ENCODE data around the gene MAGI2. TPM values are rescaled to one million over a fixed set of nuclear protein-coding genes. Genes with fewer than 3 reads are reported as not detected.

Gene MAGI2
- total RNA-seq, 1 donor from 2014 or later, result 11.4 TPM

DNA sequence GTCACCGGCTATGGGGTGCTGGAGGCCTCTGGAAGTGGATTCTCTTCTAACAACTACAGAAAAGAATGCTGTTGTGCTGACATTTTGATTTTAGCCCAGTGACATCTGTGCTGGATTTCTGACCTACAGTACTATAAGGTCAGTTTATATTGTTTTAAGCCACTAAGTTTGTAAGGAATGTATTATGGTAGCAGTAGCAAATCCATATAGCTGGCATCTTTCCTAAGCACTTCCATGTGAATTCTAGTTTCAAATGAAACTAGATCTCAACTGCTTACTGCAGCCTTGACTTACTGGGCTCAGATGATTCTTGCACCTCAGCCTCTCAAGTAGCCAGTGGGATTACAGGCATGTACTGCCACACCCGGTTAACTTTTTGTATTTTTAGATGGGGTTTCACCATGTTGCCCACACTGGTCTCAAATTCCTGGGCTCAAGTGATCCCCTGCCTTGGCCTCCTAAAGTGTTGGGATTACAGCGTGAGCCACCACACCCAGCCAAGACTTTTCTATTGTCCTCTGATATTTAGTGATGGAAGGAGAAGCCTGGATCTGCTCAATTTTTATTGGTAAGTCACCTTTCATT lies 1240.9 kb downstream of the MAGI2 start:
- Mint-ChIP-seq H3K27me3 (no peaks in the 10 kb centered on the region), H3K27ac (no peak overlapping the region), H3K36me3 (ENCODE audit: insufficient read depth) (peaks cover 2% of the 10 kb centered on the region), H3K4me1 (ENCODE audit: low read depth) (no peaks in the 10 kb centered on the region), H3K9me3 (ENCODE audit: low read depth) (peaks cover 14% of the 10 kb centered on the region), H3K4me3 (ENCODE audit: low read depth) (no peak overlapping the region)
- TF ChIP-seq, protein P1, sequence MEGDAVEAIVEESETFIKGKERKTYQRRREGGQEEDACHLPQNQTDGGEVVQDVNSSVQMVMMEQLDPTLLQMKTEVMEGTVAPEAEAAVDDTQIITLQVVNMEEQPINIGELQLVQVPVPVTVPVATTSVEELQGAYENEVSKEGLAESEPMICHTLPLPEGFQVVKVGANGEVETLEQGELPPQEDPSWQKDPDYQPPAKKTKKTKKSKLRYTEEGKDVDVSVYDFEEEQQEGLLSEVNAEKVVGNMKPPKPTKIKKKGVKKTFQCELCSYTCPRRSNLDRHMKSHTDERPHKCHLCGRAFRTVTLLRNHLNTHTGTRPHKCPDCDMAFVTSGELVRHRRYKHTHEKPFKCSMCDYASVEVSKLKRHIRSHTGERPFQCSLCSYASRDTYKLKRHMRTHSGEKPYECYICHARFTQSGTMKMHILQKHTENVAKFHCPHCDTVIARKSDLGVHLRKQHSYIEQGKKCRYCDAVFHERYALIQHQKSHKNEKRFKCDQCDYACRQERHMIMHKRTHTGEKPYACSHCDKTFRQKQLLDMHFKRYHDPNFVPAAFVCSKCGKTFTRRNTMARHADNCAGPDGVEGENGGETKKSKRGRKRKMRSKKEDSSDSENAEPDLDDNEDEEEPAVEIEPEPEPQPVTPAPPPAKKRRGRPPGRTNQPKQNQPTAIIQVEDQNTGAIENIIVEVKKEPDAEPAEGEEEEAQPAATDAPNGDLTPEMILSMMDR (IDR thresholded peaks at IDR 0.05; ENCODE audit: unreplicated experiment), result no peak
- DNase-seq (ENCODE audit: low spot score, unreplicated experiment), result no peak

DNA sequence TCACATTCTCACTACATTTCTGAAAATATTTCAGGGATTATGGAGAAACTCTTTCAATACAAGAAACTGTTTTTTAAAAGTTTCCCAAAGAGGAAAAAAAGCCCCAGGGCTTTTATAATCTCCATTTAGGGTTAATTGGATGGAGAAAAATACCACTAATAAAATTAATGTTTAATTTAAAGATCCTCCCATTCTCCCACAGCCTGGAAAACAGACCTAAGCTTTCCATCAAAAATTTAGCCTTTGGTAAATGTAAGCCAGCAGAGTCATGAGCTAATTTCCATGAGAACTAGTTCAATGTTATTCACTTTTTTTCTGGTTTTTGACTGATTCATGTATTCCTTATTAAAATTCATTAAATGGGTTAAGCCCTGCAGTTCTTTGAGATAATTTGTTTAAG lies 1246.2 kb downstream of the MAGI2 start:
- Mint-ChIP-seq H3K4me1 (ENCODE audit: low read depth) (no peaks in the 10 kb centered on the region), H3K27ac (no peak overlapping the region), H3K9me3 (ENCODE audit: low read depth) (peaks cover 14% of the 10 kb centered on the region), H3K27me3 (no peaks in the 10 kb centered on the region), H3K4me3 (ENCODE audit: low read depth) (no peak overlapping the region), H3K36me3 (ENCODE audit: insufficient read depth) (peaks cover 2% of the 10 kb centered on the region)
- TF ChIP-seq, protein P1 (IDR thresholded peaks at IDR 0.05; ENCODE audit: unreplicated experiment), result no peak
- DNase-seq (ENCODE audit: low spot score, unreplicated experiment), result no peak

DNA sequence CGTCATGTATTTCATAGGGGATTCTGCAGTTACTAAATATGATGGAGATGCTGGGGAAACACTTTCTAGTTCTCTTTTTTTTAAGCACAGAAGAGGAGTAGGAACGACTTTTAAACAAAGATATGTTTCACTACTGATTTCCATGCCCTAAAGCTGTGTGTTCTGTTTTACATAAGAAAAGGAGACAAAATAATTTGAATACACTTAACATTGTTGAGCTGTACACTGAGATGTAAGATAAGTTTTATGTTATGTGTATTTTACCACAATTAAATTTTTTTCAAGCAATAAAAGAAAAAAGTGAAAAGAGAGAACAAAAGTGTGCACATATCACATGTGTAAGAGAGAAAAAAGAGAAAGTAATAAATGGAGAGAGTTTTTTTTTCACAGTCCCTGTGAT lies 1246.7 kb downstream of the MAGI2 start:
- Mint-ChIP-seq H3K27ac (no peak overlapping the region), H3K27me3 (no peaks in the 10 kb centered on the region), H3K9me3 (ENCODE audit: low read depth) (peaks cover 14% of the 10 kb centered on the region), H3K4me1 (ENCODE audit: low read depth) (no peaks in the 10 kb centered on the region), H3K36me3 (ENCODE audit: insufficient read depth) (peaks cover 2% of the 10 kb centered on the region), H3K4me3 (ENCODE audit: low read depth) (no peak overlapping the region)
- TF ChIP-seq, protein P1 (IDR thresholded peaks at IDR 0.05; ENCODE audit: unreplicated experiment), result no peak
- DNase-seq (ENCODE audit: low spot score, unreplicated experiment), result no peak

DNA sequence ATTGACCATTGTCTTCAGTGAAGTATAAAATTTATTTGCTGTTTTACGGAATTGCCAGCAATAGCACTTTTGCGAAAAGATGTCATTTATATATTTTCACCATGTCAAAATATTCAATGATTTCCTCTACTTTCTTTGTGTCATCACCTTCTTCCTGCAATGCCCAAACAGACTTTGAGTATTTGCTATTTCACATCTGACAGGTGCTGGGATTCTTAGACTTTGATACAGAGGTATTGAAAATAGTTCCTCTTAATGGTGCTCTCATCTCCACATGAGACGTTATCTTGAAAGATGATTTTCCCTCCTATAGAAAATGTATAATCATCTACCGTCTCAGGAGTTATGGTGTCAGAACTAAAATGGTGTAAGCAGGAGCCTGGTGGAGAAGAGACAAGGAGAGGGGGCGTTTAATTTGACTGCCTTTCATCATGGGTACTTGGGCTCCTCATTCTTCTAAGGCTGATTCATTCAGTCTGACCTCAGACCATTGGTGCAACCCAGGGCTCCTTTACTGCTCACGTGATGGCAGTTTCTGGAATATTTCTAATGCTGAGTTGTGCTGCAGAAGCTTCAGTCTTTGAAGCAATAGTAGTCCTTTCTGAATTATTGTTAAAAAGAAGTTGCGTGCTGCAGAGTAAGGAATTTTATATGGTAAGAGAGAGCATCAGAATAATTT lies 1250.3 kb downstream of the MAGI2 start:
- H3K4me3 Mint-ChIP-seq (ENCODE audit: low read depth), result no peak overlapping the region
- H3K36me3 Mint-ChIP-seq (ENCODE audit: insufficient read depth), result peaks cover under 1% of the 10 kb centered on the region
- H3K27ac Mint-ChIP-seq, result no peak overlapping the region
- no peaks in the 10 kb centered on the region for H3K4me1 Mint-ChIP-seq (ENCODE audit: low read depth)
- TF ChIP-seq, protein P1 (IDR thresholded peaks at IDR 0.05; ENCODE audit: unreplicated experiment), result no peak
- H3K27me3 Mint-ChIP-seq, result no peaks in the 10 kb centered on the region
- H3K9me3 Mint-ChIP-seq (ENCODE audit: low read depth), result peaks cover 1% of the 10 kb centered on the region
- no peak for DNase-seq (ENCODE audit: low spot score, unreplicated experiment)

DNA sequence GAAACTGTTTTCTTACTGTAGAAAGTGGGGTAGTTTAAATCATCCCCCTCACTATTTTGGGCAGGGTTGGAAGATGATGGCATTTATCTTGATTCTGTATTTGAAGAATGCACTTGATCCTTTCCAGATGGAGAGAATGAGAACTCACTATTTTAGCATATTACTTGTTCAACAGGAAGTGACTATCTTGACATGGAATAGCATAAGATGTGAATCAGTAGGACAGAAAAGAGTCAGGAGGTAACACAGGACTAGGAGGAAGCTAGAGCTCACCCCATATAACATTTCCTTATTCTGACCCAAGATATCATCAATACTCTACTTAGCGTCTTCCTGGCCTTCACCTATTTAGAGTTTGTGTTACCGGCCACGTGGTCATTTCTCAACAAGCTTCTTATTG lies 1254.7 kb downstream of the MAGI2 start:
- DNase-seq (ENCODE audit: low spot score, unreplicated experiment), result no peak
- Mint-ChIP-seq H3K27me3 (no peaks in the 10 kb centered on the region), H3K27ac (no peak overlapping the region), H3K4me1 (ENCODE audit: low read depth) (no peaks in the 10 kb centered on the region), H3K4me3 (ENCODE audit: low read depth) (no peak overlapping the region), H3K36me3 (ENCODE audit: insufficient read depth) (no peaks in the 10 kb centered on the region), H3K9me3 (ENCODE audit: low read depth) (no peaks in the 10 kb centered on the region)
- TF ChIP-seq, protein P1 (IDR thresholded peaks at IDR 0.05; ENCODE audit: unreplicated experiment), result no peak
